AG20443 (cell line): ENCODE data around the gene CSNK1D.

Experiments used
- DNase-seq: peaks from one replicate; pipeline ENCODE4 v3.0.0; 2012; ENCODE audit warnings: low spot score, mixed read lengths

The CSNK1D gene

DNA sequence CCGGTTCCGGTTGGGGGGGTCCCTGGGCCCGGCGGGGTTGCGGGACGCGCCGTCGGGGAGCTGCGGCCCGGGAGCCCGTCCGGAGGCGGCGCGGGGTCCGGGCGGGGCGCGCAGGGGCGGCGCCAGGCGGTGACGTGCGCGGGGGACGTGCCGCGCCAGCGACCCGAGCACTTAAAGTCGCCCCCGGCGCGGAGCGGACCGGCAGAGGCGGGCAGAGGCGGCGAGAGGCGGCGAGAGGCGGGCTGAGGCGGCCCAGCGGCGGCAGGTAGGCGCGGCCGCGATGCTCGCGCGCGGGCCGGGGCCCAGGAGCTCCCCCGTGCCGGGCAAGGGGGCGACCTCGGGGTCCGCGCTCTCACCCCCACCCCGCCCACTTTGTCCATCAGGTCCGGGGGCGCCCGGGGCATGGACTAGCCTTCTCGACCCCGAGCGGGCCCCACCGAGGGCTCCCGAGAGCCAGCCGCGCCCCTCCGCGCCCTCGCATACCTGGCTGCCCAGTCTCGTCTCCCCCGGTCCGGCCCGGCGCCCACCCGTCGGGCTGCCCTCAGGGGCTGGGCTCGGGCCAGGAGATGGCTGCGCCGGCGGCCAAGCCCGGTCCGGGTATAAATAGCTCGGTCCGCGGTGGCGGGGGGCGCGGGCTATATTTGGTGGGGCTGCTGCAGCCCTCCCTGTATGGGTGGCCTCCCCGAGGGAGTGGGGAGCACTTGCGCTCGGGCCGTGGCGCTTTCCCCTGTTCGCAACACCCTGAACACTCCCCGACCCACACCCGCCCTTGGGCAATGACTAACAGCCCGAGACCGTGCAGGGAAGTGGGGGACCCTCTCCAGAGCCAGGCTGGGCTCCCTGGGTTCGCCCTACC lies 44.4 kb downstream of the CSNK1D start, which contains the start of gene SLC16A3:
SLC16A3 (plus strand) TSS at position 201 of the 856 bp plus-strand sequence. CDS start 6,967 bp downstream, outside the sequence.
- DNase-seq: peak; percentile 95

GRCh38 chr17:82228278-82228841 lies 45.1 kb downstream of the CSNK1D start:
- DNase-seq: no peak

DNA sequence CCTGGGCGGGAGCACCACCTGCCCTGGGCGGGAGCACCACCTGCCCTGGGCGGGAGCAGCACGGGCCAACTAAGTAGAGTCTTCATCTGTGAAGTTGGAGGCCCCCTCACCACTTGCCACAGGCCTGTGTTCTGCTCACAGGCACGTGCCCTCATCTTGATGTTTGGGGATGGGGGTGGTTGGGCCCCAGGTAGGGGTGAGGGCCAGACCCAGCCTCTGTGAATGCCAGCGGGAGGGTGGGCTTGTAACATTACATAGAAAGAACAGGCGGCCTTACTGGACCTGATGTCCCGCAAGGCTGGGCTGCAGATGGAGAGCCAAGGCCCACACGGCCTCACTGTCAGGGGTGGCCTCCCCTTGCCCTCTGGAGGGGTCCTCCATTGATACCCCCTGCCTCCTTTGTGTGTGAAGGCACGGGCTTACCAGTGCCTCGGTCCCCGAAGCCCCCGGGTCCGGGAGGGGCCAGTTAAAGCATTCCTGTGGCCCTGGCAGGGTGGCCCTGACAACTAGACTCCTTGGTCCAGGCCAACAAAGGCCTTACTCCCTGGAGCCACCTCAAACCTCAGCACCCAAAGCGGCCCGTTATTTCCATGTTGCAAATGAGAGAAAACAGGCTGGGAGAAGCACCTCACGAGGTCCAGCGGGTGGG lies 45.7 kb downstream of the CSNK1D start:
- DNase-seq: no peak

- DNase-seq: no peak
Observed at GRCh38 chr17:82226809-82227628, 46.5 kb downstream of the CSNK1D start.

- DNase-seq: no peak
Observed at GRCh38 chr17:82226146-82226808, 47.2 kb downstream of the CSNK1D start.

DNA sequence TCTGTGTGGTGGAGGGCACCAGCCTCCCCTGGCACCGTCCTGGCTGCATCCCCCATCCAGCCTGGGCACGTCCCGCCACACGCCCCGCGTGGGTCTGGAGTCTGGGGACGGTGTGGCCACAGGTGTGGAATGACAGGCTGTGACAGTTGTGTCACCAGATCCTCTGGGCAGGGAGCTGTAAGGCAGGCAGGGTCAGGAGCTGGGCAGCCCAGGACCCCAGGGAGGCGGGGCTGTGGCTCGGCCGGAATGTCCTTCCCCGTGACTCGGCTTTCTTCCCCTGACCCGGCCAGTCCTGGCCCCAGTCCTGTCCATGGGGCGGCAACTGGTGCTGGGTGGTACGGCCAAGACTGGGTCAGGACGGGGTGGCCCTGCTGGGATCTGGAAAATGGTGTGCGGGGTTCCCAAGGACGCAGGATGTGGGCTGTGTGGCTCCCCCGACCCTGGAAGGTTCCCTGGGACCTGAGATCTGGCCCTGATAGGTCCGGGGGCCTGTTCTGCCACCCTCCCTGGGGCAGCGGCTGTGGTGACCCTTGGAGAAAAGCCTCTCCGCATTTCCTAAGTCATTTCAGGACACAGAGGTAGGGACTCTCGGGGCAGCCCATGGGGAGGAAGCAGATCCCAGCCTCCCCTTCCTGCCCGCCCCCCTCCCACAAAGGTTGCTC lies 48.0 kb downstream of the CSNK1D start:
- DNase-seq: no peak

DNA sequence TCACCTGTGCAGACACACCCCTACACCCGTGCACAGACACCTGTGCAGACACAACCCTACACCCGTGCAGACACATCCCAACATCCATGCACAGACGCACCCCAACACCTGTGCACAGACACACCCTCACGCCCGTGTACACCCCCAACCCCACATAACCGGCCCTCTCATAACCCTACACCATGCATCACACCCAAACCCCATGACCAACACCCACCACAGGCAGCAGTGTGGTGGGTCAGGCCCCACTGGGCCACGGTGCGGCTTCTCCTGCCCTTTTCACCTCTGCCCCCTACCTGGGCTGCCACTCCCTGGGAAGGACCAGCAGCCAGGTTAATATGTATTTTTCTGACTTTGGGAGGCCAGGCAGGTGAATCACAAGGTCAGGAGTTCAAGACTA lies 48.8 kb downstream of the CSNK1D start:
- no peak for DNase-seq

DNA sequence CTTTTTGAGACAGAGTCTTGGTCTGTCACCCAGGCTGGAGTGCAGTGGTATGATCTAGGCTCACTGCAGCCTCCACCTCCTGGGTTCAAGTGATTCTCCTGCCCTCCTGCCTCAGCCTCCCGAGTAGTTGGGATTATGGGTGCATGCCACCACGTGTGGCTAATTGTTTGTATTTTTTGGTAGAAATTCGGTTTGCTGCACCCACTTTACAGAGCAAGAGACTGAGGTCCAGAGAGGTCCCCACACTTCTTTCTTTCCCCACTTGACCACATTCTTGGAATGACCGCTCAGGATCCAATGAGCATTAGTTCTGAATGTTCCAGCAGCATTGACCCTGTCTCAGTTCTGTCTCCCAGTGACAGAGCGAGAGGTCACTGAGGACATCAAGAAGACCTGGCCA lies 50.0 kb downstream of the CSNK1D start:
- DNase-seq: no peak

DNA sequence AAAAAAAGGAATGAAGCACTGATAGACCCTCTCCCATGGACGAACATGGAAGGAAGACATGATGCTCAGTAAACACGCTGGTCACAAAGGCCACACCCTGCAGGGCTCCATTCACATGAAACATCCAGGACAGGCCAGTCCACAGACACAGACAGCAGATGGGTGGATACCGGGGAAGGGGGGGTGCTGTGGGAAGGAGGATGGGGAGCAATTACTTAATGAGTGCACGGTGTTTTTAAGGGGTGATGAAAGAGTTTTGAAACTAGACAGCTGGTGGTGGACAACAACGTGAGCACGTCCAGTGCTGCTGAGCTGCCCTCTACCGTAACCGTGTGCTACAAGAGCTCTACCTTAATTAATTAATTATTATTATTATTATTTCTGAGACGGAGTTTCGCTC lies 50.7 kb downstream of the CSNK1D start:
- DNase-seq: no peak

DNA sequence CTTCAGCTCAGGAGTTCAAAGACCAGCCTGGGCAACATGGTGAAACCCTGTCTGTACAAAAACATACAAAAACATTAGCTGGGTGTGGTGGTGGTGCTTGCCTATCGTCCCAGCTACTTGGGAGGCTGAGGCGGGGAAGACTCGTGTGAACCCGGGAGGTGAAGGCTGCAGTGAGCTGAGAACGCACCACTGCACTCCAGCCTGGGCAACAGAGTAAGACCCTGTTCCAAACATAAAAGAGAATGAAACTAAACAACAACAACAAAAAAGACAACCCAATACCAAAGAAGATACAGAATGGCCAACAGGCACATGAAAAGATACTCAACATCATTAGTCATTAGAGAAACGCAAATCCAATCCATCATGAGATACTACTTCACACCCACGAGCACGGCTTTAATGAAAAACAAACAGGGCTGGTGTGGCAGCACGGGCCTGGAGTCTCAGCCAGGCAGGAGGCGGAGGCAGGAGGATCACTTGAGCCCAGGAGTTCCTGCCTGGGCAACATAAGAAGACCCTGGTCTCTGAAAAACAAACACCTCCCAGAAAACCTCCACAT lies 52.1 kb downstream of the CSNK1D start:
- DNase-seq: no peak

DNA sequence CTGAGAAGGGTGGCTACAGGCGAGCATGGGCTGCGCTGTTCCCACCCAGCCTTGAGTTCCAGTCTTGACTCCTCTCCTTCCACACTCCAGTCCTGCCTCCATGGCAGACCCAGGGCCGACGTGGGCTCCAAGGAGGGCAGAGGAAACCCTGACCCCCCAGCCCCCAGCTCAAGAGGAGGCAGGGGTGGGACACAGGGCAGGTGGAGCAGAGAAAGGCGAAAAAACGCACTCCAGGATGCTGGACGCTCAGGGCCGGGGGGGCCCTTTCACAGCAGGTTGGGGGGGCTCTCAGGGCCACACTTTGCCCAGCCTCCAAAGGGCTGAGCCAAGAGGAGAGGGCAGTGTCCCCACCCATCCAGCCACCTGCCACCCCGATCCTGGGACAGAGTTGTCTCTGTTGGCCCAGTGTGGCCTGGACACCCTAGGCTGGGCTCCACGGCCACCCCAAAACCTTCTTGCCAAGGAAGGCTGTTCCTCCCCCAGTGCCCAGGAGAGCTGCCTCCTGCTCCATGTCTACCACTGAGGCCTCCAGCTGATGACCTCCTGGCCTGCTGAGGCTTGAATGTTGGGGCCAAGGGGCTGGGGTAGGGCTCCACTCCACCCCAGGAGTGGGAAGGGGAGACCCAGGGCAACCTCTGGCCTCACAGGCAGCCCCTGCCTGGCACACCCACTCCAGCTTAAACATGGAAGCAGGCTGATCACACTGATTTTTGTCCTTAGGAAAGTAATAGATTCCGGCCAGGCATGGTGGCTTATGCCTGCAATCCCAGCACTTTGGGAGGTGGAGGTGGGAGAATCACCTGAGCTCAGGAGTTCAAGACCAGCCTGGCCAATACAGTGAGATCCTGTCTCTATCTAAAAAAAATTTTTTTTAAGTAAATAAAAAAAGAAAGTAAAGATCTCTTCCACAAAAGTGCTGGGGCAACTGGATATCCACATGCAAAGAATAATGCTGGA lies 53.5 kb downstream of the CSNK1D start:
- DNase-seq: no peak

DNA sequence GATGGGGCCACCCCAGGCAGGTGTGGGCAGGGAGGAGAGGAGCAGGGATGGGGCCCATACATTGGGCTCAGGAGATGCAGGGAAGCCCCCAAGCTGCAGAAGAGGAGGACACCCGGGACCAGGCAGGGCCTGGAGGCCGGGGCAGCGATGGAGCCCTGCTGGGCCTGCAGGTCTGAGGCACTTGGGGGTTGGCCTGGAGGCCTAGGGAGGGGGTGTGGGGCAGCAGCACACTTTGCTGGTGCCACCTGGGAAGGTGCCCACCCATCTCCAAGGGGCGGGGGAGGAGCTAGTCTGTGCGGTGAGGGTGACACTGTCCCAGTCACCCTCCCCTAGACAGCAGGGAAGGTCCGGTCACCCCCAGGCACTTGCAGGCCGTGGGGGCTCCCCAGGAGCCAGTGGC lies 54.4 kb downstream of the CSNK1D start:
- no peak for DNase-seq

DNA sequence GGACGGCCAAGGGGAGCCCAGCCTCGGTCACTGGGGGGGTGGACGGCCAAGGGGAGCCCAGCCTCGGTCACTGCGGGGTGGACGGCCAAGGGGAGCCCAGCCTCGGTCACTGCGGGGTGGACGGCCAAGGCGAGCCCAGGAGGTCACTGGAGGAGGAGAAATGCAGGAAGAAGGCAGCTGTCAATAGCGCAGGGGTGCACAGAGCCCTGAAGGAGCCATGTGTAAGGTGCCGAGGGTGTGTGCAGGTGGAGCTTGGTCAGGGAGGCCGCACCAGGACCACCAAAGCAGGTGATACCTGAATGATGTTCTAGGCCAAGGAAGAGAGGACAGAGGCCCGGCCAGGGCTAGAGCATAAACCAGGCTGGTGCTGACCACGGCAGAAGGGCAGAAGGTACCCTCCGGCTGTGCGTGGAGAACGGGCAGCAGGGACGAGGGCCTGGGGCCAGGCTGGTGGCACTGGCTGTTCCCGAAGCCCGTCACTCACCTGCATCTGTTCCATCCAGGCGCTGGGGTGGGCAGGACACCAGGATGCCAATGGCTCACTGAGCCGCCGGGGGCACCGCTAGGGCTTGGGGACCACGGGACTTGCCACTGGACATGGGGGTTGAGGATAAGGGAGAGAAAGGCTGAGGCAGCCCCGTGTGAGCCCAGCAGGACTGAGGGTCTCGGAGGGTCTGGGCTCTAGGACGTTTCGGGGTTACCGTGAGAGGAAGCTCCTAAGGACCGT lies 55.0 kb downstream of the CSNK1D start:
- no peak for DNase-seq

DNA sequence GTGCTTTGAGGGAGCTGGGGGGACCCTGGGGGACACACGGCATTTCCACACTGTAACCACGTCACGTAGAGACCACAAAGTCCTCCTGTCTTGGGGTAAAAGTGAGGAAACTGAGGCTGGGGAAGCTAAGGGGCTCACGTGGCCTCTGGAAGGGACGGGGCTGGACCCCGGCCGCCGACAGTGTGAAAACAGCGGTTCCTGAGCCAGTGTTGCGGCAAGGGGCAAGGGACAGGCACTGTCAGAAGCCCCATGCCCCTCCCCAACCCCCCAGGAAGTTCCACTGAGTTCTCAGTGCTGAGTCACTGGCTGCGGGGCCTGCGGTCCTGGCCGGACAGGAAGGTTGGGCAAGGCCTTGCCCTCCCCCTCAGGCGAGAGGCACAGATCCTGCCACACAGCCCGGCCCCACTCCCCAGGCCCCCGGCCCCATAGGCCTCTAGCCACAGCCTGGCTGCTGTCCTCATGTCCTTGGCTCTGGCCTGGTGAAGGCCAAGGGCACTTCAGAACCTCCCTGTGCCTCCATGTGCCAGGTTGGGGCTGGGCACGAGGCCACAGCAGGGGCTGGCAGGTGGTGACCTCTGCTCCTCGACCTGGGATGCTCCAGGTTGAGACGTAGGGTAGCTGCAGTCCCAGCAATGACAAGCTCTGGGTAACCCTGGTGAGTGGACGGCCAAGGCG lies 55.8 kb downstream of the CSNK1D start:
- peak; percentile 87 for DNase-seq

- DNase-seq: no peak
Observed at GRCh38 chr17:82217120-82217529, 56.4 kb downstream of the CSNK1D start.

DNA sequence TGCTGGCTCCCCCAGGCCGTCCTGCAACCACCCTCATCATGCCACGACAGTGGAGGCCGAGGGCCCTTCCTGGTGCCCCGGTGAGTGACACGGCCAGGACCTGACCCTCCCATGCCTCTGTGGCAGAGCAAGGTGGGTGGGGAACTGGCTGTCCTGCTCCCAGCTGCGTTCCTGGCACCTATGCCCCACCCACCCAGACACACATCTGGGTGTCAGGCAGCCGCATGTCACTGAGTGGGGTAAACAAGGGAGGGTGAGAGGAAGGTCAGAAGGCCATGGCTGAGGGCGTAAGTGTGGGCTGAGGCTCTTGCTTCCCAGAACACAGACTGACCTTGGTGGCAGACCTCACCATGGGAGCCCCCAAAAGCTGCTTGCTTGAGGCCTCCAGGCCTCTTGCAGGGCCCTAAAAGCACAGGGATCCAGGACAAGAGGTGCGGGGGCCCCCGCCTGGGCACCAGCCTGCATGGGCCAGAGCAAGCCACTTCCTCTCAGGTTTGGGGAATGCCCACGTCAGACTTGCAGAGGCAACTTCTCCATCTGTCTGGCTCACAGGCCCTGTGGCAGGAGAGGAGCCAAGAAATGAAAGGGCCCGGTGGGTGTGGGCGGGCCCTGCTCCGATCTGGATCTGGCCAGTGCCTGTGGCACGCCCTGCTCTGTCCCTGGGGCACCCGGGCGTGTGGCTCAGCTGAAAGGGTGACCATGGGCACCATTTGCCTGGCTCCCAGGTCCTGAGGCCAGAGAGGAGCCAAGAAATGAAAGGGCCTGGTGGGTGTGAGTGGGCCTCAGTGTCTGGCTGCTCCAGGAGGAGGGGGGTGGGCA lies 57.0 kb downstream of the CSNK1D start:
- DNase-seq: peak; percentile 87

DNA sequence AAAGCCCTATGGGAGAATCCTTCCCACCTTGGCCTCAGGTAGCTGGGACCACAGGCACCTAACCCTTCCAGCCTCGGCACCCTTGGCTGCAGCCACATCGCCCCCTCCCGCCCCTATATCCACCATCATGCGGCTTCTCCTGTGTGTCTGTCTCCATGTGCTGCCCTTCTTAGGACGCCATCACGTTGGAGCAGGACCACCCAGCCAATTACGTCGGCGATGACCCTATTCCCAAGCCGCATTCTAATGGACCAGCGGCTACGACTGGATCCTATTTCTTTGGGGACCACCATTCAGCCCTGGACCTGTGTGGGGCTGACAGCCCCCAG lies 57.6 kb downstream of the CSNK1D start:
- no peak for DNase-seq
